Neural cell (in vitro differentiated cells): Measurements from ENCODE around the gene FRMD4A. TPM values are rescaled to one million over a fixed set of nuclear protein-coding genes. Genes with fewer than 3 reads are reported as not detected.

Source experiments
- H2AFZ ChIP-seq: fragments of 200-600, 300-800 bp; sonication (generic), shearing (Covaris generic); 2 replicates; pipeline ENCODE4 v1.6.0; 2014; ENCODE audit warnings: low read depth, mild to moderate bottlenecking, antibody characterized with exemption, low read length, moderate library complexity
- H3F3A ChIP-seq: fragments of 200-600 bp; shearing (Covaris generic); 2 replicates; pipeline ENCODE4 v1.6.1; 2016; ENCODE audit warnings: mild to moderate bottlenecking, moderate library complexity, mixed read lengths, antibody characterized with exemption, low read length; ENCODE audit not compliant: insufficient read depth, poor library complexity, severe bottlenecking
- H3K27ac ChIP-seq: fragments of 200-600, 300-800 bp; sonication (generic), shearing (Covaris generic); 2 replicates; pipeline ENCODE4 v1.5.1; 2014; ENCODE audit warnings: mild to moderate bottlenecking, low read length, moderate library complexity
- H3K27me3 ChIP-seq: fragments of 300-800, 200-600 bp; sonication (generic), shearing (Covaris generic); 2 replicates; pipeline ENCODE4 v1.6.0; 2014; ENCODE audit warnings: mild to moderate bottlenecking, low read depth, low read length, moderate library complexity; ENCODE audit not compliant: insufficient read depth
- H3K36me3 ChIP-seq: fragments of 300-800, 200-600 bp; sonication (generic), shearing (Covaris generic); 2 replicates; pipeline ENCODE4 v1.5.1; 2014; ENCODE audit warnings: mild to moderate bottlenecking, antibody characterized with exemption, low read length, moderate library complexity; ENCODE audit not compliant: insufficient read depth
- H3K4me2 ChIP-seq: fragments of 300-800, 200-600 bp; sonication (generic), shearing (Covaris generic); 2 replicates; pipeline ENCODE4 v1.6.0; 2014; ENCODE audit warnings: mild to moderate bottlenecking, low read length
- H3K4me3 ChIP-seq: fragments of 300-800, 200-600 bp; sonication (generic), shearing (Covaris generic); 2 replicates; pipeline ENCODE4 v1.5.1; 2014; ENCODE audit warnings: mild to moderate bottlenecking, low read length, moderate library complexity
- H3K79me2 ChIP-seq: fragments of 200-600 bp; shearing (Covaris generic); replicated peaks from 2 replicates; pipeline ENCODE4 v1.6.0; 2014; ENCODE audit warnings: mild to moderate bottlenecking, low read length, moderate library complexity; ENCODE audit not compliant: insufficient read depth
- H3K9ac ChIP-seq: fragments of 300-800, 200-600 bp; sonication (generic), shearing (Covaris generic); 2 replicates; pipeline ENCODE4 v1.6.1; 2016; ENCODE audit warnings: mild to moderate bottlenecking, low read length, mixed read lengths
- H3K9me2 ChIP-seq: fragments of 200-600 bp; shearing (Covaris generic); 2 replicates; pipeline ENCODE4 v1.6.1; 2016; ENCODE audit warnings: mild to moderate bottlenecking, low read length, mixed read lengths; ENCODE audit not compliant: insufficient read depth
- H3K9me3 ChIP-seq: fragments of 200-600, 300-800 bp; sonication (generic), shearing (Covaris generic); 2 replicates; pipeline ENCODE4 v1.6.1; 2016; ENCODE audit warnings: mild to moderate bottlenecking, mixed run types, low read length, moderate library complexity, mixed read lengths
- H4K20me1 ChIP-seq: fragments of 200-600 bp; shearing (Covaris generic); 2 replicates; pipeline ENCODE4 v1.6.1; 2016; ENCODE audit warnings: mild to moderate bottlenecking, mixed run types; ENCODE audit not compliant: insufficient read depth
- EP300 ChIP-seq: fragments of 450-650 bp; conservative IDR thresholded peaks from 2 replicates; pipeline ENCODE4 v1.6.1; 2014; ENCODE audit warnings: antibody characterized with exemption, mild to moderate bottlenecking, moderate library complexity; ENCODE audit not compliant: poor library complexity, severe bottlenecking
- EZH2 ChIP-seq: fragments of 200-600, 300-800 bp; shearing (Covaris generic), sonication (generic); IDR thresholded peaks from 2 replicates; pipeline ENCODE4 v1.6.1; 2014; ENCODE audit warnings: antibody characterized with exemption, low read length, borderline replicate concordance, mild to moderate bottlenecking; ENCODE audit not compliant: insufficient read depth, poor library complexity, severe bottlenecking
- MXI1 ChIP-seq: fragments of 450-650 bp; conservative IDR thresholded peaks from 2 replicates; pipeline ENCODE4 v1.6.1; 2014; ENCODE audit warnings: antibody characterized with exemption, mild to moderate bottlenecking; ENCODE audit not compliant: poor library complexity, severe bottlenecking
- POLR2AphosphoS5 ChIP-seq: IDR thresholded peaks from 2 replicates; pipeline ENCODE4 v1.6.1; 2012
- RAD21 ChIP-seq: fragments of 450-650 bp; conservative IDR thresholded peaks from 2 replicates; pipeline ENCODE4 v1.6.1; 2014; ENCODE audit warnings: antibody characterized with exemption, mild to moderate bottlenecking, moderate library complexity
- REST ChIP-seq: IDR thresholded peaks from 2 replicates; pipeline ENCODE4 v1.6.1; 2012; ENCODE audit warnings: borderline replicate concordance
- SMC3 ChIP-seq: fragments of 450-650 bp; conservative IDR thresholded peaks from 2 replicates; pipeline ENCODE4 v1.6.1; 2014; ENCODE audit warnings: antibody characterized with exemption, mild to moderate bottlenecking, moderate library complexity; ENCODE audit not compliant: poor library complexity
- TAF1 ChIP-seq: IDR thresholded peaks from 2 replicates; pipeline ENCODE4 v1.6.1; 2012; ENCODE audit warnings: low read depth
- polyA plus RNA-seq: library from polyadenylated mRNA; depleted of rRNA; stranded (reverse); fragments of >200 nt; gene quantifications from 2 replicates; pipeline ENCODE4 v1.2.3, GENCODE V29; 2014
- TF ChIP-seq, protein P1 (sequence below): fragments of 450-650 bp; IDR thresholded peaks from 2 replicates; pipeline ENCODE4 v1.5.1; 2014; ENCODE audit warnings: antibody characterized with exemption, mild to moderate bottlenecking, moderate library complexity; ENCODE audit not compliant: poor library complexity, severe bottlenecking

The FRMD4A gene
- polyA plus RNA-seq, 1 donor from 2014 or later: 36.5 TPM

- peaks cover 29% of the 10 kb centered on the region for H3K79me2 ChIP-seq
- H3K4me2 ChIP-seq: peak overlapping the region; percentile 68
- H3K4me3 ChIP-seq: peak overlapping the region; percentile 66
- no peaks in the 10 kb centered on the region for H3K36me3 ChIP-seq
- no peaks in the 10 kb centered on the region for H3K9me2 ChIP-seq
- H2AFZ ChIP-seq: no peak overlapping the region
- H3F3A ChIP-seq: no peaks in the 10 kb centered on the region
- H4K20me1 ChIP-seq: no peaks in the 10 kb centered on the region
- peak overlapping the region; percentile 71 for H3K27ac ChIP-seq
- TF ChIP-seq RAD21: peak; percentile 48
- TF ChIP-seq EZH2: no peak
- TF ChIP-seq EP300: peak; percentile 57
- peak; percentile 62 for TF ChIP-seq REST
- TF ChIP-seq POLR2AphosphoS5: peak; percentile 57
- TF ChIP-seq MXI1: peak; percentile 40
- TF ChIP-seq, protein P1, sequence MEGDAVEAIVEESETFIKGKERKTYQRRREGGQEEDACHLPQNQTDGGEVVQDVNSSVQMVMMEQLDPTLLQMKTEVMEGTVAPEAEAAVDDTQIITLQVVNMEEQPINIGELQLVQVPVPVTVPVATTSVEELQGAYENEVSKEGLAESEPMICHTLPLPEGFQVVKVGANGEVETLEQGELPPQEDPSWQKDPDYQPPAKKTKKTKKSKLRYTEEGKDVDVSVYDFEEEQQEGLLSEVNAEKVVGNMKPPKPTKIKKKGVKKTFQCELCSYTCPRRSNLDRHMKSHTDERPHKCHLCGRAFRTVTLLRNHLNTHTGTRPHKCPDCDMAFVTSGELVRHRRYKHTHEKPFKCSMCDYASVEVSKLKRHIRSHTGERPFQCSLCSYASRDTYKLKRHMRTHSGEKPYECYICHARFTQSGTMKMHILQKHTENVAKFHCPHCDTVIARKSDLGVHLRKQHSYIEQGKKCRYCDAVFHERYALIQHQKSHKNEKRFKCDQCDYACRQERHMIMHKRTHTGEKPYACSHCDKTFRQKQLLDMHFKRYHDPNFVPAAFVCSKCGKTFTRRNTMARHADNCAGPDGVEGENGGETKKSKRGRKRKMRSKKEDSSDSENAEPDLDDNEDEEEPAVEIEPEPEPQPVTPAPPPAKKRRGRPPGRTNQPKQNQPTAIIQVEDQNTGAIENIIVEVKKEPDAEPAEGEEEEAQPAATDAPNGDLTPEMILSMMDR: no peak
- TF ChIP-seq TAF1: peak; percentile 48
- TF ChIP-seq SMC3: peak; percentile 56
- no peaks in the 10 kb centered on the region for H3K9me3 ChIP-seq
- H3K27me3 ChIP-seq: peaks cover 4% of the 10 kb centered on the region
- H3K9ac ChIP-seq: peak overlapping the region; percentile 78
Observed at GRCh38 chr10:13890233-13891127, 440.2 kb downstream of the FRMD4A start.

DNA sequence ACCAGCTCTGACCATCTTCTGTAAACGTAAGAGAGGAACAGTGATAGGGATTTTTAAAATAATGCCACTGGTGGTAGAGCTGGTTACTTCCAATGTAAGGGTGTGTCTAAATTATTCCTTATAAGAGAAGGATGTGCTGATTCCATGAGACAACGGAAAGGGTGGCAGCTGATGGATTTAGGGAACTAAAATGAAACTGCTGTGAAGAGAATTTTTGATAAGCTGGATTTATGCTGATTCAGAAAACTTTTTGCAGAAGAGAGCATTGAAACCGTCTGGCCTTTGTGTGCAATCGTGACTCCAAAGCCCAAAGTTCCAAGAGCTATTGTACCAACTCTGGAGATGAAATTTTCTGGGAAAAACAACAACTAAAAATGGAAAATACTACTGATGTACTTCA is 443.0 kb downstream of the FRMD4A start:
- Histone ChIP-seq H3K9me3 (no peaks in the 10 kb centered on the region), H3K27me3 (peaks cover 4% of the 10 kb centered on the region), H3K27ac (no peak overlapping the region), H3K4me3 (no peak overlapping the region), H3K9ac (no peak overlapping the region), H3K36me3 (no peaks in the 10 kb centered on the region), H2AFZ (no peak overlapping the region), H3K79me2 (peaks cover 36% of the 10 kb centered on the region), H3K9me2 (no peaks in the 10 kb centered on the region), H4K20me1 (no peaks in the 10 kb centered on the region), H3K4me2 (no peak overlapping the region), H3F3A (no peaks in the 10 kb centered on the region)
- no peak for TF ChIP-seq RAD21
- TF ChIP-seq REST: no peak
- TF ChIP-seq SMC3: no peak
- TF ChIP-seq EZH2: no peak
